ENCODE measurements around the gene PTPRT.

The PTPRT gene

DNA sequence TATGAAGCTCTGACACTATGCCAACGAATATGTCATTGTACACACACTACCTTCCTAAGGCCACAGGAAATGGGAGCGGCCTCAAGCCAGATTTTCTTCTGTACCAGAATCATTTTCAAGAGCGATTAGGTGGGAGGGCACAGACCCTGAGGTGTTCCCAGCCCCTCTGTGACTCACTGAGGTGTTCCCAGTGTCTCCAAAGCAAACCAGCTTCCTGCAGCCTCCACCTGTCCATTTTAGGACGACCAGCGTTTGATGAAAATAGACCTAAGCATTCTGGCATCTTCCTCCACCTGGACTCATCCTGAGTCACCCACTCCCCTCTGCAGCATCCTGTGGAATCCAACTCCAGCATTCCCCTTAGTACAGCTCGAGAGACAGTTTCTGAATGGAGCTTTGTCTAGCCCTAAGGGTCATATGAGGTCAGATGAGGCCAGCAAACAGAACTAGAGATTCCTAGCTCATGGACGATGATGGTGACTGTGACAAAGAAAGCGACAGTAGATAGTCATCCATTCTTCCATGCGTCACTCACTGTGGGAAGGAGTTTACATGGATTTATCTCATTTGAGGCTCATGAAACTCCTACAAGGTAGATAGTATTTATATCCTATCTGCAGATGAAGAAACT, 203.4 kb downstream of the PTPRT start:
- Histone ChIP-seq H3K36me3 (ENCODE audit: control insufficient read depth in 2 of 2, insufficient read depth in 2 of 2, low read length in 2 of 2) (no peaks in the 10 kb centered on the region), H3K27ac (ENCODE audit: low read depth in 2 of 2, low read length in 2 of 2) (no peak overlapping the region), H3K9me3 (ENCODE audit: control insufficient read depth in 2 of 2, low read length in 2 of 2) (no peaks in the 10 kb centered on the region), H3K4me3 (ENCODE audit: low read length in 2 of 2) (no peak overlapping the region), H3K27me3 (ENCODE audit: control insufficient read depth in 2 of 2, insufficient read depth in 2 of 2, low read length in 2 of 2) (no peaks in the 10 kb centered on the region), H3K9ac (ENCODE audit: low read depth in 1 of 2, low read length in 2 of 2) (no peak overlapping the region), H3K4me1 (ENCODE audit: control insufficient read depth in 2 of 2, insufficient read depth in 2 of 2, low read length in 2 of 2) (no peaks in the 10 kb centered on the region)

GRCh38 chr20:42985628-42986027, 204.1 kb downstream of the PTPRT start:
- Histone ChIP-seq H3K36me3 (ENCODE audit: control insufficient read depth in 2 of 2, insufficient read depth in 2 of 2, low read length in 2 of 2) (no peaks in the 10 kb centered on the region), H3K9me3 (ENCODE audit: control insufficient read depth in 2 of 2, low read length in 2 of 2) (no peaks in the 10 kb centered on the region), H3K9ac (ENCODE audit: low read depth in 1 of 2, low read length in 2 of 2) (no peak overlapping the region), H3K4me1 (ENCODE audit: control insufficient read depth in 2 of 2, insufficient read depth in 2 of 2, low read length in 2 of 2) (no peaks in the 10 kb centered on the region), H3K4me3 (ENCODE audit: low read length in 2 of 2) (no peak overlapping the region), H3K27ac (ENCODE audit: low read depth in 2 of 2, low read length in 2 of 2) (no peak overlapping the region), H3K27me3 (ENCODE audit: control insufficient read depth in 2 of 2, insufficient read depth in 2 of 2, low read length in 2 of 2) (no peaks in the 10 kb centered on the region)

DNA sequence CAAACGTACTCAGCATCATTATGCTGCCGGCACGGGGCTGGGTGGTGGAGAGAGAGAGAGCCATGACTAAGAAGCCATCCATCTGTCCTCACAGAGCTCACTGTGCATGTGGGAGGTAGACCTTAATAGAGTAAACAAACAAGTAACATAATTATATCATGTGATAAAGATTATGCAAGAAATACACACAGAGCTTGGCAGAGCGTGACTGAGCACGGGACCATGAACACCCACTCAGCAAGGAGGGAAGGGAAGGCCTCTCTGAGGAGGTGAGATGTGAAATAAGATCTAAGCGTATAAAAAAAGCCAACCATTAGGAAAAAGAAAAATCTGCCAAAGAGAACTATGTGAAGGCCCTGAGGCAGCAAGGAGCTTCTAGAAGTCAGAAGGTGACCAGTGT, 207.5 kb downstream of the PTPRT start:
- Histone ChIP-seq H3K4me1 (ENCODE audit: control insufficient read depth in 2 of 2, insufficient read depth in 2 of 2, low read length in 2 of 2) (no peaks in the 10 kb centered on the region), H3K27ac (ENCODE audit: low read depth in 2 of 2, low read length in 2 of 2) (no peak overlapping the region), H3K9me3 (ENCODE audit: control insufficient read depth in 2 of 2, low read length in 2 of 2) (no peaks in the 10 kb centered on the region), H3K27me3 (ENCODE audit: control insufficient read depth in 2 of 2, insufficient read depth in 2 of 2, low read length in 2 of 2) (no peaks in the 10 kb centered on the region), H3K4me3 (ENCODE audit: low read length in 2 of 2) (no peak overlapping the region), H3K9ac (ENCODE audit: low read depth in 1 of 2, low read length in 2 of 2) (no peak overlapping the region), H3K36me3 (ENCODE audit: control insufficient read depth in 2 of 2, insufficient read depth in 2 of 2, low read length in 2 of 2) (no peaks in the 10 kb centered on the region)

DNA sequence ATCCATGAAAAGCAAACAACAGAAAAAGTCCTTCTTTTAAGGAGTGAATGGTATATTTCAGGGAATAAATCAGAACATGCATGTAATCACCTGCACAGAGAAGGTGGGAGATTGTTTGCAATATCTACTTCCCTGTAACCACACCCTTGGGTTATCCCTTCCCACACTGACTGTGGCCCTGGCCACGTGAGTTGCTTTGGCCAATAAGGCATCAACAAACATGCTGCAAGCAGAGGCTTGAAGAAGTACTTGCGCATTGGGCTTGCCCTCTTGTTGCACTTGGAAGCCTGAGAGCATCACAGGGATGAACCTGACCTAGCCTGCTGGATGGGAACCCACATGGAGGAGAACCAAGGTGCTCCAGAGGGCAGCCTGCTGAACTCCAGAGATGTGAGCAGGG, 208.5 kb downstream of the PTPRT start:
- no peaks in the 10 kb centered on the region for H3K36me3 ChIP-seq (ENCODE audit: control insufficient read depth in 2 of 2, insufficient read depth in 2 of 2, low read length in 2 of 2)
- H3K4me3 ChIP-seq (ENCODE audit: low read length in 2 of 2), result no peak overlapping the region
- H3K9me3 ChIP-seq (ENCODE audit: control insufficient read depth in 2 of 2, low read length in 2 of 2), result no peaks in the 10 kb centered on the region
- H3K27ac ChIP-seq (ENCODE audit: low read depth in 2 of 2, low read length in 2 of 2), result no peak overlapping the region
- H3K4me1 ChIP-seq (ENCODE audit: control insufficient read depth in 2 of 2, insufficient read depth in 2 of 2, low read length in 2 of 2), result no peaks in the 10 kb centered on the region
- H3K9ac ChIP-seq (ENCODE audit: low read depth in 1 of 2, low read length in 2 of 2), result no peak overlapping the region
- no peaks in the 10 kb centered on the region for H3K27me3 ChIP-seq (ENCODE audit: control insufficient read depth in 2 of 2, insufficient read depth in 2 of 2, low read length in 2 of 2)

GRCh38 chr20:42979720-42980119, 210.0 kb downstream of the PTPRT start:
- no peaks in the 10 kb centered on the region for H3K4me1 ChIP-seq (ENCODE audit: control insufficient read depth in 2 of 2, insufficient read depth in 2 of 2, low read length in 2 of 2)
- no peaks in the 10 kb centered on the region for H3K27me3 ChIP-seq (ENCODE audit: control insufficient read depth in 2 of 2, insufficient read depth in 2 of 2, low read length in 2 of 2)
- H3K4me3 ChIP-seq (ENCODE audit: low read length in 2 of 2), result no peak overlapping the region

GRCh38 chr20:42978184-42978974, 211.3 kb downstream of the PTPRT start:
- no peaks in the 10 kb centered on the region for H3K9me3 ChIP-seq (ENCODE audit: control insufficient read depth in 2 of 2, low read length in 2 of 2)
- H3K27ac ChIP-seq (ENCODE audit: low read depth in 2 of 2, low read length in 2 of 2), result no peak overlapping the region
- H3K36me3 ChIP-seq (ENCODE audit: control insufficient read depth in 2 of 2, insufficient read depth in 2 of 2, low read length in 2 of 2), result no peaks in the 10 kb centered on the region
- H3K4me1 ChIP-seq (ENCODE audit: control insufficient read depth in 2 of 2, insufficient read depth in 2 of 2, low read length in 2 of 2), result no peaks in the 10 kb centered on the region
- H3K27me3 ChIP-seq (ENCODE audit: control insufficient read depth in 2 of 2, insufficient read depth in 2 of 2, low read length in 2 of 2), result no peaks in the 10 kb centered on the region
- H3K4me3 ChIP-seq (ENCODE audit: low read length in 2 of 2), result no peak overlapping the region
- H3K9ac ChIP-seq (ENCODE audit: low read depth in 1 of 2, low read length in 2 of 2), result no peak overlapping the region

More at GRCh38 chr20:42979720-42980119, 210.0 kb downstream of the PTPRT start:
- Histone ChIP-seq H3K9ac (ENCODE audit: low read depth in 1 of 2, low read length in 2 of 2) (no peak overlapping the region), H3K9me3 (ENCODE audit: control insufficient read depth in 2 of 2, low read length in 2 of 2) (no peaks in the 10 kb centered on the region), H3K27ac (ENCODE audit: low read depth in 2 of 2, low read length in 2 of 2) (no peak overlapping the region), H3K36me3 (ENCODE audit: control insufficient read depth in 2 of 2, insufficient read depth in 2 of 2, low read length in 2 of 2) (no peaks in the 10 kb centered on the region)

- Histone ChIP-seq H3K9ac (ENCODE audit: low read depth in 1 of 2, low read length in 2 of 2) (no peak overlapping the region), H3K4me3 (ENCODE audit: low read length in 2 of 2) (no peak overlapping the region), H3K4me1 (ENCODE audit: control insufficient read depth in 2 of 2, insufficient read depth in 2 of 2, low read length in 2 of 2) (no peaks in the 10 kb centered on the region), H3K9me3 (ENCODE audit: control insufficient read depth in 2 of 2, low read length in 2 of 2) (no peaks in the 10 kb centered on the region), H3K36me3 (ENCODE audit: control insufficient read depth in 2 of 2, insufficient read depth in 2 of 2, low read length in 2 of 2) (no peaks in the 10 kb centered on the region), H3K27ac (ENCODE audit: low read depth in 2 of 2, low read length in 2 of 2) (no peak overlapping the region), H3K27me3 (ENCODE audit: control insufficient read depth in 2 of 2, insufficient read depth in 2 of 2, low read length in 2 of 2) (no peaks in the 10 kb centered on the region)
Measured at GRCh38 chr20:42975974-42976373, 213.7 kb downstream of the PTPRT start.

- Histone ChIP-seq H3K4me3 (ENCODE audit: low read length in 2 of 2) (no peak overlapping the region), H3K9me3 (ENCODE audit: control insufficient read depth in 2 of 2, low read length in 2 of 2) (no peaks in the 10 kb centered on the region), H3K27ac (ENCODE audit: low read depth in 2 of 2, low read length in 2 of 2) (no peak overlapping the region), H3K4me1 (ENCODE audit: control insufficient read depth in 2 of 2, insufficient read depth in 2 of 2, low read length in 2 of 2) (no peaks in the 10 kb centered on the region), H3K9ac (ENCODE audit: low read depth in 1 of 2, low read length in 2 of 2) (no peak overlapping the region), H3K27me3 (ENCODE audit: control insufficient read depth in 2 of 2, insufficient read depth in 2 of 2, low read length in 2 of 2) (no peaks in the 10 kb centered on the region), H3K36me3 (ENCODE audit: control insufficient read depth in 2 of 2, insufficient read depth in 2 of 2, low read length in 2 of 2) (no peaks in the 10 kb centered on the region)
Measured at GRCh38 chr20:42974347-42974746, 215.4 kb downstream of the PTPRT start.

GRCh38 chr20:42972591-42972990, 217.1 kb downstream of the PTPRT start:
- Histone ChIP-seq H3K4me1 (ENCODE audit: control insufficient read depth in 2 of 2, insufficient read depth in 2 of 2, low read length in 2 of 2) (no peaks in the 10 kb centered on the region), H3K9me3 (ENCODE audit: control insufficient read depth in 2 of 2, low read length in 2 of 2) (no peaks in the 10 kb centered on the region), H3K27me3 (ENCODE audit: control insufficient read depth in 2 of 2, insufficient read depth in 2 of 2, low read length in 2 of 2) (no peaks in the 10 kb centered on the region), H3K27ac (ENCODE audit: low read depth in 2 of 2, low read length in 2 of 2) (no peak overlapping the region), H3K36me3 (ENCODE audit: control insufficient read depth in 2 of 2, insufficient read depth in 2 of 2, low read length in 2 of 2) (no peaks in the 10 kb centered on the region), H3K4me3 (ENCODE audit: low read length in 2 of 2) (no peak overlapping the region), H3K9ac (ENCODE audit: low read depth in 1 of 2, low read length in 2 of 2) (no peak overlapping the region)

DNA sequence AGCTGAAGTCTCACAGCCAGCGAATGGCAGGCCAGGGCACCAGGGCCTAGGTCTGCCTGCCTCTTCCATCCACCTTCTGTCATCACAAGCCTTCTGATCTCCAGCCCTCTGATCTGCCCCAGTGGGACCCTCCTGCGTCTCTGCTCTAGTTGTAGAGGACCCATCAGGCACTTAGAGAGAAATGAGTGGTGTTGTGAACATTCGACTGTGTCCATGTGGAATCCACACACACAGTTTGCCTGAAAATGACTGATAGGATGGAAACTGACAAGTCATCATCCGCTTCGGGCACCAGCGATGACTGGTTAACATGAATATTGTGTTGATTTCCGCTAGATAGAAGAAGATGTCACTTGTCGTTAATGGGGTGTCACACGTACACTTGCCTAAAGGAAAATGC, 221.0 kb downstream of the PTPRT start:
- no peak overlapping the region for H3K9ac ChIP-seq (ENCODE audit: low read depth in 1 of 2, low read length in 2 of 2)

More for the DNA sequence above, 221.0 kb downstream of the PTPRT start:
- Histone ChIP-seq H3K4me3 (ENCODE audit: low read length in 2 of 2) (no peak overlapping the region), H3K4me1 (ENCODE audit: control insufficient read depth in 2 of 2, insufficient read depth in 2 of 2, low read length in 2 of 2) (no peaks in the 10 kb centered on the region), H3K27ac (ENCODE audit: low read depth in 2 of 2, low read length in 2 of 2) (no peak overlapping the region), H3K9me3 (ENCODE audit: control insufficient read depth in 2 of 2, low read length in 2 of 2) (no peaks in the 10 kb centered on the region), H3K36me3 (ENCODE audit: control insufficient read depth in 2 of 2, insufficient read depth in 2 of 2, low read length in 2 of 2) (no peaks in the 10 kb centered on the region), H3K27me3 (ENCODE audit: control insufficient read depth in 2 of 2, insufficient read depth in 2 of 2, low read length in 2 of 2) (no peaks in the 10 kb centered on the region)
